DND-41 (cell line): ENCODE measurements around the gene DRC1.

Experiments
- ATAC-seq: fragments of 200-7000 bp; cut with Tn5 transposase; 3 replicates; pipeline ENCODE4 v1.9.1; 2021; ENCODE audit warnings: low read depth; ENCODE audit not compliant: insufficient read depth
- DNase-seq: peaks from one replicate; pipeline ENCODE4 v3.0.0-alpha.2; 2020
- H2AFZ ChIP-seq: 2 replicates; pipeline ENCODE4 v1.6.0; 2012; ENCODE audit warnings: low read depth, low read length
- H3K27ac ChIP-seq: 2 replicates; pipeline ENCODE4 v1.5.1; 2012; ENCODE audit warnings: low read length, inconsistent platforms
- H3K27me3 ChIP-seq: fragments of 200-600 bp; sonication (generic); 2 replicates; pipeline ENCODE4 v1.6.0; 2012; ENCODE audit warnings: low read length, mild to moderate bottlenecking, inconsistent platforms; ENCODE audit not compliant: insufficient read depth, poor library complexity
- H3K36me3 ChIP-seq: 2 replicates; pipeline ENCODE4 v1.5.1; 2012; ENCODE audit warnings: low read length, inconsistent platforms; ENCODE audit not compliant: insufficient read depth
- H3K4me1 ChIP-seq: 2 replicates; pipeline ENCODE4 v1.5.1; 2012; ENCODE audit warnings: mild to moderate bottlenecking, low read length; ENCODE audit not compliant: insufficient read depth
- H3K4me2 ChIP-seq: 2 replicates; pipeline ENCODE4 v1.6.0; 2012; ENCODE audit warnings: mild to moderate bottlenecking, moderate library complexity, low read length, inconsistent platforms; ENCODE audit not compliant: insufficient read depth
- H3K4me3 ChIP-seq, 2 experiments: fragments of 200-600 bp in 1 of 2; shearing (Covaris generic) in 1 of 2; 2 replicates each; pipeline ENCODE4 v1.5.1; 2012 to 2016; ENCODE audit warnings: inconsistent platforms in 2 of 2, low read length in 2 of 2, mild to moderate bottlenecking in 2 of 2, low read depth in 1 of 2, moderate library complexity in 1 of 2
- H3K79me2 ChIP-seq: 2 replicates; pipeline ENCODE4 v1.6.0; 2012; ENCODE audit warnings: low read length, inconsistent platforms; ENCODE audit not compliant: insufficient read depth
- H3K9ac ChIP-seq: 2 replicates; pipeline ENCODE4 v1.6.0; 2012; ENCODE audit warnings: low read depth, mild to moderate bottlenecking, inconsistent platforms, low read length, moderate library complexity
- H3K9me3 ChIP-seq: 2 replicates; pipeline ENCODE4 v1.5.1; 2012; ENCODE audit warnings: low read length, moderate library complexity, mild to moderate bottlenecking, inconsistent platforms; ENCODE audit not compliant: insufficient read depth, severe bottlenecking
- H4K20me1 ChIP-seq: 2 replicates; pipeline ENCODE4 v1.6.0; 2012; ENCODE audit warnings: low read length; ENCODE audit not compliant: insufficient read depth
- EZH2 ChIP-seq: IDR thresholded peaks from 3 replicates; pipeline ENCODE4 v1.6.1; 2012; ENCODE audit warnings: borderline replicate concordance, low read depth, mild to moderate bottlenecking, moderate library complexity, low read length, inconsistent platforms; ENCODE audit not compliant: severe bottlenecking
- TF ChIP-seq, protein P1 (sequence below): IDR thresholded peaks from 2 replicates; pipeline ENCODE4 v1.5.1; 2012; ENCODE audit warnings: borderline replicate concordance, low read length, moderate library complexity, mild to moderate bottlenecking; ENCODE audit not compliant: poor library complexity, severe bottlenecking; ENCODE audit errors: extremely low read depth

Gene DRC1

DNA sequence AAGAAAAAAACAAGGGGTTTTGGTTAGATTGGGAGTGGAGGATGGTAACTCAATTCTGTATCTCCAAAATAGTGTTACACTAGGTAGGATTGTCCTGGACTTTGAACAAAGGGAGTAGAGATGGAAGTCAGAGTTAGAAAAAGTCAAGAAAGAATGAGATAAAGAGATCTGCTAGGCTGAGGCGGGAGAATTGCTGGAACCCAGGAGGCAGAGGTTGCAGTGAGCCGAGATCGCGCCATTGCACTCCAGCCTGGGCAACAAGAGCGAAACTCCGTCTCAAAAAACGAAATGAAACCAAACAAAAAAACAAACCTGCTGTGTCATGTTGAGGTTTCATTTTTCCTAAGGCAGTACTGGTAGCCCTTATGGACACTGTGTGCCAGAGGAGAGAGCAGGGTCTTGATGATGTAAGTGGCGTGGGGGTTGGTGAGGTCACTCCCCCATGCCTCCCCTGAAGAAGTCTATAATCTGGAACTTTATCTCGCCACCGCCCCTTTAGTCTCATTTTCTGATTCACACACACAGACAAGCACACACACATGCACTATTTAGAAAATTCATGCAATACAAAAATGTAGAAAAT lies 10.5 kb downstream of the DRC1 start:
- ATAC-seq = 0 out of 3 replicates have a peak, but pooled peaks have one; percentile 29

DNA sequence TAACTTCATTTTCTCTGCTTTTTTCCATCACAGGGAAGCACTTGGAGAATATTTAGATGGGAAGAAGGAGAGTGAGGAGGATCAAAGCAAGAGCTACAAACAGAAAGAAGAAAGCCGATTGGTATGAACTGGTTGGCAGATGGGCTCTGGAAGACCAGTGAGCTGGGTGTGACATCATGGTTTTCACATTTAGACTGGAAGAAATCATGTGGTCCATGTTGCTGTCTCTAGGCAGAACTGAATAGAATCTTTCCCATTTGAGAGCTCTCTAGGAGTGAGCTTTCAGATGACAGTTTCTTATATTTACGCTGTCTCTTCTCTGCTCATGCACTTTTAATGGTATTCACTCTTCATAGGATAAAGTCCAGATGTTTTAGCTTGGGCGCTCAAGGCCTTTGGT lies 12.6 kb downstream of the DRC1 start:
- Histone ChIP-seq H3K27ac (no peak overlapping the region), H3K4me1 (no peaks in the 10 kb centered on the region), H3K36me3 (no peaks in the 10 kb centered on the region), H3K27me3 (peaks cover 1% of the 10 kb centered on the region), H2AFZ (no peak overlapping the region), H3K4me3 (no peak overlapping the region), H3K4me2 (no peak overlapping the region), H3K9me3 (no peaks in the 10 kb centered on the region), H4K20me1 (no peaks in the 10 kb centered on the region), H3K79me2 (no peaks in the 10 kb centered on the region), H3K9ac (no peak overlapping the region)
- DNase-seq = no peak
- no peak for TF ChIP-seq EZH2
- TF ChIP-seq, protein P1, sequence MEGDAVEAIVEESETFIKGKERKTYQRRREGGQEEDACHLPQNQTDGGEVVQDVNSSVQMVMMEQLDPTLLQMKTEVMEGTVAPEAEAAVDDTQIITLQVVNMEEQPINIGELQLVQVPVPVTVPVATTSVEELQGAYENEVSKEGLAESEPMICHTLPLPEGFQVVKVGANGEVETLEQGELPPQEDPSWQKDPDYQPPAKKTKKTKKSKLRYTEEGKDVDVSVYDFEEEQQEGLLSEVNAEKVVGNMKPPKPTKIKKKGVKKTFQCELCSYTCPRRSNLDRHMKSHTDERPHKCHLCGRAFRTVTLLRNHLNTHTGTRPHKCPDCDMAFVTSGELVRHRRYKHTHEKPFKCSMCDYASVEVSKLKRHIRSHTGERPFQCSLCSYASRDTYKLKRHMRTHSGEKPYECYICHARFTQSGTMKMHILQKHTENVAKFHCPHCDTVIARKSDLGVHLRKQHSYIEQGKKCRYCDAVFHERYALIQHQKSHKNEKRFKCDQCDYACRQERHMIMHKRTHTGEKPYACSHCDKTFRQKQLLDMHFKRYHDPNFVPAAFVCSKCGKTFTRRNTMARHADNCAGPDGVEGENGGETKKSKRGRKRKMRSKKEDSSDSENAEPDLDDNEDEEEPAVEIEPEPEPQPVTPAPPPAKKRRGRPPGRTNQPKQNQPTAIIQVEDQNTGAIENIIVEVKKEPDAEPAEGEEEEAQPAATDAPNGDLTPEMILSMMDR = no peak
- ATAC-seq = no peak

More for the DNA sequence above, 10.5 kb downstream of the DRC1 start:
- Histone ChIP-seq H3K9ac (no peak overlapping the region), H3K4me2 (no peak overlapping the region), H3K36me3 (no peaks in the 10 kb centered on the region), H3K27me3 (no peaks in the 10 kb centered on the region), H4K20me1 (no peaks in the 10 kb centered on the region), H3K4me1 (no peaks in the 10 kb centered on the region), H3K4me3 (no peak overlapping the region), H3K27ac (no peak overlapping the region), H3K9me3 (no peaks in the 10 kb centered on the region), H2AFZ (no peak overlapping the region), H3K79me2 (no peaks in the 10 kb centered on the region)
- no peak for TF ChIP-seq EZH2
- TF ChIP-seq, protein P1 = no peak
- no peak for DNase-seq

DNA sequence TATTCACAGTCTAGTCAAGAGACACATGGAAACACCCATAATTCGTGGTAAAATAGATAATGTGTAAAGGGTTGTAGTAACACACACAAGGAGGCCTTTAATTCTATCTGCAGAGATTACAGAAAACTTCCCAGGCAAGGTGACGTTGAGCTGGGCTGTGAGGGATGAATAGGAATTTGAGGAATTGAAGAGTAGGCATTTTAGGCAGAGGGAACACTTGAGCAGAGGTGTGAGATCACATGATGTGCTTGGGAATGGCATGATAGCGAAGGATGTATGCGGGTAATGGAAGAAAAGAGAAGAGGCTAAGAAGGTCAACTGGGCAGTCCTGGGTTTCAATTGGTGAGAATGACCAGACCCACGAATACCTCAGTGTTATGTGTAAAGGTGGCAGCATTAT lies 20.2 kb downstream of the DRC1 start:
- DNase-seq (no peak), ATAC-seq (no peak)
- no peak overlapping the region for H3K4me3 ChIP-seq
- H3K4me2 ChIP-seq = no peak overlapping the region
- no peak overlapping the region for H2AFZ ChIP-seq
- H3K36me3 ChIP-seq = no peaks in the 10 kb centered on the region
- peaks cover 11% of the 10 kb centered on the region for H3K27me3 ChIP-seq
- TF ChIP-seq EZH2 = no peak
- no peaks in the 10 kb centered on the region for H3K79me2 ChIP-seq
- no peaks in the 10 kb centered on the region for H3K4me1 ChIP-seq
- no peak overlapping the region for H3K9ac ChIP-seq
- H3K9me3 ChIP-seq = no peaks in the 10 kb centered on the region
- no peaks in the 10 kb centered on the region for H4K20me1 ChIP-seq
- H3K27ac ChIP-seq = no peak overlapping the region

DNA sequence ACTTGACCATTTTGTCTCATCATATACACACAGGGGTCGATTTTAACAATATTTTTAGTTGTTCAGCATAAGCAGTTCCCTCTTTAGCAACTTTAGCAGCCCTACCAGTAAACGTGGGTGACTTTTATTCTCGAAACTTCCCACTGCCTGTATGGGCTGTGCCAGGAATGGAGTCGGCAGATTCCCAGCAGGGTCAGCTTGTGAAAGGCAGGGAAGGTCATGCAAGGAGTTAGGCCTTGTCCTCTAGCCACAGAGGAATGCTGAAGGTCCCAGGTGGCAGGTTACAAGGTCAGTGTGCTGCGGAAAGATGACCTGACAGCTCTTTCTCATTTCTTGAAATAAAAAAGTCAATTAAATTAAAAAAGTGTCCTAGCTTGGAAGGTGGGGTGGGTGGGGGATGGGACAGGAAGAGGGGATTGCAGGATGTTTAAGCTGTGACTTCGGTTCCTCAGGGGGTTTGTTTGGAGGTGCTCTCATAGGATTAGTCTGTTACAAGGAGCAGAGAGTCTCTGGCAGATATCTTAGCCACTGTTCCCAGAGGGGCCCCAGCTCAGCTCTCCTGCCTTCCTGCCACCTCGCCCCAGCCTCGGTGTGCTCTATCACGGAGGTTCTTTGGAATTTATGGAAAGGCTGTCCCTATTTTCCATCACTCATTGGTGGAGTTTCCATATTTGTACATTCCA lies 21.4 kb downstream of the DRC1 start:
- Histone ChIP-seq H3K27me3 (peaks cover 11% of the 10 kb centered on the region), H3K9ac (no peak overlapping the region), H2AFZ (no peak overlapping the region), H3K79me2 (no peaks in the 10 kb centered on the region), H4K20me1 (no peaks in the 10 kb centered on the region), H3K4me1 (no peaks in the 10 kb centered on the region), H3K4me3 (no peak overlapping the region), H3K27ac (no peak overlapping the region), H3K4me2 (no peak overlapping the region), H3K9me3 (no peaks in the 10 kb centered on the region), H3K36me3 (no peaks in the 10 kb centered on the region)
- ATAC-seq (no peak), DNase-seq (no peak)
- TF ChIP-seq EZH2 = no peak
- TF ChIP-seq, protein P1 = no peak
